ENCODE measurements around the gene OSER1.
"Not testable (repeated sequence)": the region's sequence is repeated elsewhere in the genome, so short reads cannot be mapped to it uniquely, and the experiment has no call there.

Gene OSER1

GRCh38 chr20:44198872-44199271 lies 11.7 kb downstream of the OSER1 start:
- Histone ChIP-seq H3K27ac (ENCODE audit: poor library complexity, severe bottlenecking) (no peak overlapping the region), H3K9me3 (ENCODE audit: severe bottlenecking) (no peaks in the 10 kb centered on the region), H3K36me3 (ENCODE audit: low read depth) (peaks cover 89% of the 10 kb centered on the region), H3K4me3 (ENCODE audit: severe bottlenecking) (no peak overlapping the region), H3K4me1 (ENCODE audit: insufficient read depth, poor library complexity, severe bottlenecking) (peaks cover 21% of the 10 kb centered on the region), H3K27me3 (ENCODE audit: insufficient read depth, poor library complexity, severe bottlenecking) (no peaks in the 10 kb centered on the region)
- no peak for TF ChIP-seq CTCF (IDR thresholded peaks at IDR 0.05; ENCODE audit: poor library complexity, severe bottlenecking)
- DNase-seq (ENCODE audit: low spot score): no peak
- peak; percentile 52 for ATAC-seq (ENCODE audit: low read depth)

- DNase-seq (ENCODE audit: low spot score) (no peak), ATAC-seq (ENCODE audit: low read depth) (peak; percentile 69)
- Histone ChIP-seq H3K9me3 (ENCODE audit: severe bottlenecking) (no peaks in the 10 kb centered on the region), H3K4me3 (ENCODE audit: severe bottlenecking) (no peak overlapping the region), H3K4me1 (ENCODE audit: insufficient read depth, poor library complexity, severe bottlenecking) (peaks cover 1% of the 10 kb centered on the region), H3K27me3 (ENCODE audit: insufficient read depth, poor library complexity, severe bottlenecking) (no peaks in the 10 kb centered on the region), H3K36me3 (ENCODE audit: low read depth) (peaks cover 63% of the 10 kb centered on the region), H3K27ac (ENCODE audit: poor library complexity, severe bottlenecking) (no peak overlapping the region)
- TF ChIP-seq CTCF (IDR thresholded peaks at IDR 0.05; ENCODE audit: poor library complexity, severe bottlenecking): peak; percentile 64
Observed at GRCh38 chr20:44196271-44196670, 14.3 kb downstream of the OSER1 start.

GRCh38 chr20:44195605-44196004 lies 15.0 kb downstream of the OSER1 start:
- H3K27ac ChIP-seq (ENCODE audit: poor library complexity, severe bottlenecking): no peak overlapping the region
- no peaks in the 10 kb centered on the region for H3K9me3 ChIP-seq (ENCODE audit: severe bottlenecking)
- no peaks in the 10 kb centered on the region for H3K27me3 ChIP-seq (ENCODE audit: insufficient read depth, poor library complexity, severe bottlenecking)
- H3K4me3 ChIP-seq (ENCODE audit: severe bottlenecking): no peak overlapping the region
- no peak for TF ChIP-seq CTCF (IDR thresholded peaks at IDR 0.05; ENCODE audit: poor library complexity, severe bottlenecking)
- no peaks in the 10 kb centered on the region for H3K4me1 ChIP-seq (ENCODE audit: insufficient read depth, poor library complexity, severe bottlenecking)
- no peak for ATAC-seq (ENCODE audit: low read depth)
- DNase-seq (ENCODE audit: low spot score): no peak
- peaks cover 56% of the 10 kb centered on the region for H3K36me3 ChIP-seq (ENCODE audit: low read depth)

- TF ChIP-seq CTCF (IDR thresholded peaks at IDR 0.05; ENCODE audit: poor library complexity, severe bottlenecking): no peak
- DNase-seq (ENCODE audit: low spot score): no peak
- peaks cover 38% of the 10 kb centered on the region for H3K36me3 ChIP-seq (ENCODE audit: low read depth)
- peaks cover 5% of the 10 kb centered on the region for H3K4me1 ChIP-seq (ENCODE audit: insufficient read depth, poor library complexity, severe bottlenecking)
- H3K4me3 ChIP-seq (ENCODE audit: severe bottlenecking): no peak overlapping the region
- H3K9me3 ChIP-seq (ENCODE audit: severe bottlenecking): no peaks in the 10 kb centered on the region
- H3K27me3 ChIP-seq (ENCODE audit: insufficient read depth, poor library complexity, severe bottlenecking): no peaks in the 10 kb centered on the region
- ATAC-seq (ENCODE audit: low read depth): no peak
- H3K27ac ChIP-seq (ENCODE audit: poor library complexity, severe bottlenecking): no peak overlapping the region
Observed at GRCh38 chr20:44193801-44194200, 16.8 kb downstream of the OSER1 start.

GRCh38 chr20:44191640-44192039 lies 18.9 kb downstream of the OSER1 start:
- ATAC-seq (ENCODE audit: low read depth); DNase-seq (ENCODE audit: low spot score); H3K4me3 ChIP-seq (ENCODE audit: severe bottlenecking); H3K27ac ChIP-seq (ENCODE audit: poor library complexity, severe bottlenecking); H3K9me3 ChIP-seq (ENCODE audit: severe bottlenecking); H3K27me3 ChIP-seq (ENCODE audit: insufficient read depth, poor library complexity, severe bottlenecking): not testable (repeated sequence)
- peaks cover 18% of the 10 kb centered on the region for H3K4me1 ChIP-seq (ENCODE audit: insufficient read depth, poor library complexity, severe bottlenecking)
- H3K36me3 ChIP-seq (ENCODE audit: low read depth): peaks cover 16% of the 10 kb centered on the region
